GM19395 (cell line): ENCODE measurements around the gene PTH1R.
A peak's percentile ranks its signal among the peaks of the same experiment; 100 is the strongest.

Experiments used
- ATAC-seq: cut with Tn5 transposase; IDR thresholded peaks from one replicate; pipeline ENCODE4 v1.9.1; 2021; ENCODE audit warnings: mild to moderate bottlenecking, moderate library complexity; ENCODE audit not compliant: unreplicated experiment

Gene PTH1R

GRCh38 chr3:46943237-46944187, 66.0 kb downstream of the PTH1R start:
- peak; percentile 52 for ATAC-seq

- ATAC-seq: no peak
Measured at GRCh38 chr3:46944191-46944590, 66.7 kb downstream of the PTH1R start.

GRCh38 chr3:46946416-46946815, 68.9 kb downstream of the PTH1R start:
- ATAC-seq: no peak

GRCh38 chr3:46946856-46947545, 69.5 kb downstream of the PTH1R start:
- no peak for ATAC-seq

GRCh38 chr3:46947546-46947901, 70.0 kb downstream of the PTH1R start:
- no peak for ATAC-seq

GRCh38 chr3:46947981-46948791, 70.7 kb downstream of the PTH1R start:
- no peak for ATAC-seq

- peak; percentile 51 for ATAC-seq
Measured at GRCh38 chr3:46948830-46949671, 71.5 kb downstream of the PTH1R start.

- ATAC-seq: no peak
Measured at GRCh38 chr3:46950177-46950576, 72.7 kb downstream of the PTH1R start.

GRCh38 chr3:46950650-46951241, 73.2 kb downstream of the PTH1R start:
- no peak for ATAC-seq

GRCh38 chr3:46952813-46953212, 75.3 kb downstream of the PTH1R start:
- no peak for ATAC-seq
